Measurements from ENCODE around the gene HTT.

GRCh38 chr4:3205995-3206394, 131.5 kb downstream of the HTT start:
- TF ChIP-seq, protein P1, sequence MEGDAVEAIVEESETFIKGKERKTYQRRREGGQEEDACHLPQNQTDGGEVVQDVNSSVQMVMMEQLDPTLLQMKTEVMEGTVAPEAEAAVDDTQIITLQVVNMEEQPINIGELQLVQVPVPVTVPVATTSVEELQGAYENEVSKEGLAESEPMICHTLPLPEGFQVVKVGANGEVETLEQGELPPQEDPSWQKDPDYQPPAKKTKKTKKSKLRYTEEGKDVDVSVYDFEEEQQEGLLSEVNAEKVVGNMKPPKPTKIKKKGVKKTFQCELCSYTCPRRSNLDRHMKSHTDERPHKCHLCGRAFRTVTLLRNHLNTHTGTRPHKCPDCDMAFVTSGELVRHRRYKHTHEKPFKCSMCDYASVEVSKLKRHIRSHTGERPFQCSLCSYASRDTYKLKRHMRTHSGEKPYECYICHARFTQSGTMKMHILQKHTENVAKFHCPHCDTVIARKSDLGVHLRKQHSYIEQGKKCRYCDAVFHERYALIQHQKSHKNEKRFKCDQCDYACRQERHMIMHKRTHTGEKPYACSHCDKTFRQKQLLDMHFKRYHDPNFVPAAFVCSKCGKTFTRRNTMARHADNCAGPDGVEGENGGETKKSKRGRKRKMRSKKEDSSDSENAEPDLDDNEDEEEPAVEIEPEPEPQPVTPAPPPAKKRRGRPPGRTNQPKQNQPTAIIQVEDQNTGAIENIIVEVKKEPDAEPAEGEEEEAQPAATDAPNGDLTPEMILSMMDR (IDR thresholded peaks at IDR 0.05), result no peak
- TF ChIP-seq POLR2A (IDR thresholded peaks at IDR 0.05), result no peak
- no peak for TF ChIP-seq POLR2AphosphoS5 (IDR thresholded peaks at IDR 0.05)

Measured in upper lobe of left lung (tissue), 4 donors.